Ovary (tissue), 9 donors: ENCODE data around the gene TP73. TPM values are rescaled to one million over a fixed set of nuclear protein-coding genes. Genes with fewer than 3 reads are reported as not detected.

ENCODE experiments used
- DNase-seq, 5 donors: peaks; one replicate each; pipeline ENCODE4 v3.0.0-alpha.2; 2019 to 2020
- H3K27ac ChIP-seq, 2 donors: fragments of 200-600 bp; one replicate each; pipeline versions ENCODE4 v1.5.1 to v1.8.0; 2019 to 2022
- H3K27me3 ChIP-seq: fragments of 200-600 bp; one replicate; pipeline ENCODE4 v1.8.0; 2022
- H3K36me3 ChIP-seq: fragments of 200-600 bp; sonication (generic); one replicate; pipeline ENCODE4 v1.5.1; 2019
- H3K4me1 ChIP-seq: one replicate; pipeline ENCODE4 v1.8.1; 2013; ENCODE audit warnings: mild to moderate bottlenecking, moderate library complexity; ENCODE audit not compliant: insufficient read depth
- H3K4me3 ChIP-seq: fragments of 200-600 bp; sonication (generic); one replicate; pipeline ENCODE4 v1.5.1; 2017
- H3K9me3 ChIP-seq, 2 donors: fragments of 200-600 bp in 1 of 2; sonication (generic) in 1 of 2; one replicate each; pipeline versions ENCODE4 v1.5.1 to v1.8.1; 2013 to 2019; ENCODE audit warnings: mild to moderate bottlenecking in 1 of 2, moderate library complexity in 1 of 2
- EP300 ChIP-seq: sonication (generic); formaldehyde crosslinking; IDR thresholded peaks from one replicate; pipeline ENCODE4 v1.6.1; 2017; ENCODE audit warnings: antibody characterized with exemption
- POLR2A ChIP-seq: fragments of 450-650 bp; IDR thresholded peaks from one replicate; pipeline ENCODE4 v1.6.1; 2017; ENCODE audit warnings: antibody characterized with exemption, mild to moderate bottlenecking, moderate library complexity
- WGBS, 3 donors: extraction: QIAGEN DNeasy Blood & Tissue Kit in 1 of 3; methylation state at CpG; one replicate each; pipeline versions ENCODE4 v1.1.5 to v1.1.7; 2013 to 2017; 5-methylcytosine and 5-hydroxymethylcytosine counted together
- intact Hi-C, 4 donors: fragments of 100-400 bp; cut with DNase I; formaldehyde crosslinking; loops; one replicate each; pipeline versions ENCODE4 v1.11.0 to v1.15.1; 2022 to 2023
- polyA plus RNA-seq, 2 donors: library from polyadenylated mRNA; stranded (reverse); fragments of 200-250 nt in 1 of 2; fragments of 350-450 nt in 1 of 2; fragmentation: Illumina TruSeq in 1 of 2; extraction: RNeasy Lipid Tissue Mini Kit (QIAGEN cat#74804) in 1 of 2; gene quantifications; one replicate each; pipeline ENCODE4 v1.2.3, GENCODE V29; 2013 to 2014
- total RNA-seq, 7 donors: library from RNA; depleted of rRNA in 2 of 7; stranded (reverse); fragments of >200 nt in 2 of 7; fragmentation: NEBNext Ultra II Directional in 3 of 7; extraction: Animal tissue kit (Norgen Biotek cat#: 25700) in 3 of 7; gene quantifications; one replicate each; pipeline versions ENCODE4 v1.1.0 to v1.2.4, GENCODE V29; 2016 to 2023
- TF ChIP-seq, protein P1 (sequence below), 3 donors: fragments of 450-650 bp in 2 of 3; fragments of 200-600 bp in 1 of 3; IDR thresholded peaks; one replicate each; pipeline versions ENCODE4 v1.5.1 to v1.8.0; 2016 to 2022; ENCODE audit warnings: antibody characterized with exemption in 3 of 3, mild to moderate bottlenecking in 1 of 3
- donor health status: DM: no; HTN: no; CAD: no; lungs with moderate emphysema.
- donor health status: DM: no; HTN: no; CAD: no.
- donor health status: Bipolar disorder and iron deficiency.
- donor health status: DM: yes; HTN: yes; CAD: no.
- donor health status: DM: no; HTN: no; CAD: no.
- donor health status: DM: yes; HTN: yes; CAD: no.

TP73 gene
- total and polyA plus RNA-seq, 9 donors, result 0.03 to 7.5 (median 0.42) TPM

DNA sequence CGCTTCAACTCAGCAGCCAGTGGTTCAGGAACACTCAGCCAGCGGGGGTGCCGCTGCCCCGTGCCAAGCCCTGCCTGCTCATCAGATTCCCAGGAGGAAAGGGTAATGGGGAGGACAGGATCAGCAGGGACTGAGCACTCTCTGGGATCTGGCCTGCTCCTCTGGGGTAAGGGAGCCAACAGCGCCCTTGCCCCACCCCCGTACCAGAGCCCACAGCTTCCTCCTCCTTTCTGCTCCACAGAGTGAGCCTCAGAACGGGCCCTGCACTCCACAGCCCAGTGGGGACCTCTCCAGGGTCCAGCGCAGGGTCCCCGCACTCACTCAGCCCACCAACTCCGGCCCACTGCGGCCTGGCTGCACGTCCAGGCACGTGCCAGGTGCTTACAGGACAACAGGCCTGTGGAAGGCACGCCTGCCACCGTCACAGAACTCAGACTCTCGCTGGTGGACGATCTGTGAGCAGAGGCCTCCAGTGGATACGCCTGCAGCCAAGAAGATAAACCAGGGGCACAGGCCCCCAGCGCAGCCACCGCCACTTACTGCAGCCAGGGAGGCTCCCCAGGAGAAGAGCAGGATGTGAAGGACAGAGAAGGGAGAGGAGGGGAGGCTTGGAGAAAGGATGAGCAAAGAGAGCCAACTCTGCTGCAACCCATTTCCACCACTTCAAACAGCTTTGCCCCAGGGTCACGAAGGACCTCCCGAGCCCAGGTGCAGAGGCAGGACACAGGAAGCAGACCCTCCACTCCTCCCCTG, 43.1 kb upstream of the TP73 start:
- no peak overlapping the region for H3K4me3 ChIP-seq
- no peak for DNase-seq
- peaks cover 6% of the 10 kb centered on the region for H3K4me1 ChIP-seq
- intact Hi-C loops, result no loop called here
- no peaks in the 10 kb centered on the region for H3K36me3 ChIP-seq
- H3K9me3 ChIP-seq, result no peaks in the 10 kb centered on the region
- H3K27me3 ChIP-seq, result no peaks in the 10 kb centered on the region
- no peak overlapping the region for H3K27ac ChIP-seq
- WGBS, 3 donors, result 81 to 83% (median 83%) methylated on average over 22 of the region's 22 CpGs
- TF ChIP-seq EP300 (no peak), POLR2A (no peak)
- TF ChIP-seq, protein P1, sequence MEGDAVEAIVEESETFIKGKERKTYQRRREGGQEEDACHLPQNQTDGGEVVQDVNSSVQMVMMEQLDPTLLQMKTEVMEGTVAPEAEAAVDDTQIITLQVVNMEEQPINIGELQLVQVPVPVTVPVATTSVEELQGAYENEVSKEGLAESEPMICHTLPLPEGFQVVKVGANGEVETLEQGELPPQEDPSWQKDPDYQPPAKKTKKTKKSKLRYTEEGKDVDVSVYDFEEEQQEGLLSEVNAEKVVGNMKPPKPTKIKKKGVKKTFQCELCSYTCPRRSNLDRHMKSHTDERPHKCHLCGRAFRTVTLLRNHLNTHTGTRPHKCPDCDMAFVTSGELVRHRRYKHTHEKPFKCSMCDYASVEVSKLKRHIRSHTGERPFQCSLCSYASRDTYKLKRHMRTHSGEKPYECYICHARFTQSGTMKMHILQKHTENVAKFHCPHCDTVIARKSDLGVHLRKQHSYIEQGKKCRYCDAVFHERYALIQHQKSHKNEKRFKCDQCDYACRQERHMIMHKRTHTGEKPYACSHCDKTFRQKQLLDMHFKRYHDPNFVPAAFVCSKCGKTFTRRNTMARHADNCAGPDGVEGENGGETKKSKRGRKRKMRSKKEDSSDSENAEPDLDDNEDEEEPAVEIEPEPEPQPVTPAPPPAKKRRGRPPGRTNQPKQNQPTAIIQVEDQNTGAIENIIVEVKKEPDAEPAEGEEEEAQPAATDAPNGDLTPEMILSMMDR (IDR thresholded peaks at IDR 0.05), result no peak

DNA sequence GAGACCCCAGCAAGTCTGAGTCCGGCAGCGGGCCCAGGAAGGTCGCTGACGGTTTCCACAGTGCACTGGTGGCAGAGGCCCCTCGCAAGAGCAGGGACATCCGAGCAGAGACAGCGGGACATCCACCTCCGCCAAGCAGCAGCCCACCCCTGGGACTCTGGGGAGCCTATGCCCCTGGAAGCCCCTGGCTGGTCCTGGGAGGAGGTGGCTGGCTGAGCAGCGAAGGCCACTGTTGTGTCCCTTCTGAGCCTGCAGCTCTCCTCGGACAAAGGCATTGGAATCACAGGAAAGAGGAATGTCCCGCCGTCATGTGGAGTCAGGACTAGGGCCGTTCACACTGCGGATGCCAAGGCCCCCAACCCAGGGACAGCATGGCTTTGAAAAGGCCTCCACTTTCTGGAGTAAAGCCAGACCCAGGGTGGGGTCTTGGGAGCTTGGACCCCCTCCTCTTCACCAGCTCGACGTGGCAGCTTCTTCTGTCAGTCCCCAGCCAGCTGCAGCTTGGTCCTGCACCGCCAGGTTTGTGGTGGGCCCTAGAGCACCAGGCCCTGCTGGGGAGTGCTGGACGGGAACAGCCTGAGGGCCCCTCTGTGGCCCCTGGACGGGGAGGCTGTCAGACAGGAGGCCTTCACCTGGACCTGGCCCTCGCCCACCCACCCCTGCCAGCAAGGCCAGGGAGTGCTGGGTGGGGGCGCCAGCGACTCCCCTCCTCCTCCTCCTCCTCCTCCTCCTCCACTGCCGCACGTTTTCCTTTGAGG, 42.4 kb upstream of the TP73 start:
- Histone ChIP-seq H3K9me3 (no peaks in the 10 kb centered on the region), H3K4me3 (no peak overlapping the region), H3K36me3 (no peaks in the 10 kb centered on the region), H3K4me1 (peaks cover 6% of the 10 kb centered on the region), H3K27ac (no peak overlapping the region), H3K27me3 (no peaks in the 10 kb centered on the region)
- no peak for DNase-seq
- no peak for TF ChIP-seq EP300
- no peak for TF ChIP-seq POLR2A
- 48 to 67% (median 60%) methylated on average over 14 to 24 of the region's 24 CpGs for WGBS, 3 donors
- intact Hi-C loops, result no loop called here

DNA sequence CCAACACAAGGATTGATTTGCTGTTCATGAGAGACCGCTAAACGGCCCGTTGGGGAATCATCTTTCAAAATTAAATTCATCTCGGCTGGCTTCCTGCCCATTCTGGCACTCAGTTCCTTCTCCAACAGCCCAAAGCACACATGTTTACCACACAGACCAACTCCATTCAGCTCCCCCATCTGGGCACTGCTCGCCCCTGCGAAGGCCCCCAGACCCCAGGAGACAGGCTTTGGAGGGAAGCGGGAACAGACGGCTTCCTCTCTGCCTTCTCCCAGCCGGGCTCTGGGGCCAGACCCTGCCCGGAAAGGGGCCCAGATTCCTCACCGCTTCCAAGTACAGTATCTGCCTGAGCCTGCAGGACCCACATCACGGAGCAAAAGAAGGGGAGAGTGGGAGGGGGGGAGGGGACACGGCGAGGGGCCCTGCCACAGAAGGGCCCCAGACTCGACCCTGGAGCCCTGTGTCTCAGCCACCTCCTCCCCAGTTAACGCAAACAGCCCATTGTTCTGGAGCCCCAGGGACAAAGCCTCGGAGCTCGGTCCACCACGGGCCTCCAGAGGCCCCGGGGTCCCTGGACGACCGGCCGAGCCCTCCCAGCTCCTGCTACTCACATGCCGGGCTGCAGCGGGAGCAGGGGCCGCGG, 41.7 kb upstream of the TP73 start:
- no peaks in the 10 kb centered on the region for H3K27me3 ChIP-seq
- H3K36me3 ChIP-seq, result no peaks in the 10 kb centered on the region
- H3K9me3 ChIP-seq, result no peaks in the 10 kb centered on the region
- H3K4me1 ChIP-seq, result peaks cover 6% of the 10 kb centered on the region
- no peak overlapping the region for H3K27ac ChIP-seq
- H3K4me3 ChIP-seq, result peak overlapping the region; percentile 37
- intact Hi-C loops, result no loop called here
- TF ChIP-seq EP300 (no peak), POLR2A (no peak)
- TF ChIP-seq, protein P1 (IDR thresholded peaks at IDR 0.05), result no peak
- DNase-seq, result peak in 3 of 5 donors; percentile 41 to 44 (median 44)
- WGBS, 3 donors, result 3 to 4% (median 3%) methylated on average over 26 to 27 of the region's 27 CpGs

DNA sequence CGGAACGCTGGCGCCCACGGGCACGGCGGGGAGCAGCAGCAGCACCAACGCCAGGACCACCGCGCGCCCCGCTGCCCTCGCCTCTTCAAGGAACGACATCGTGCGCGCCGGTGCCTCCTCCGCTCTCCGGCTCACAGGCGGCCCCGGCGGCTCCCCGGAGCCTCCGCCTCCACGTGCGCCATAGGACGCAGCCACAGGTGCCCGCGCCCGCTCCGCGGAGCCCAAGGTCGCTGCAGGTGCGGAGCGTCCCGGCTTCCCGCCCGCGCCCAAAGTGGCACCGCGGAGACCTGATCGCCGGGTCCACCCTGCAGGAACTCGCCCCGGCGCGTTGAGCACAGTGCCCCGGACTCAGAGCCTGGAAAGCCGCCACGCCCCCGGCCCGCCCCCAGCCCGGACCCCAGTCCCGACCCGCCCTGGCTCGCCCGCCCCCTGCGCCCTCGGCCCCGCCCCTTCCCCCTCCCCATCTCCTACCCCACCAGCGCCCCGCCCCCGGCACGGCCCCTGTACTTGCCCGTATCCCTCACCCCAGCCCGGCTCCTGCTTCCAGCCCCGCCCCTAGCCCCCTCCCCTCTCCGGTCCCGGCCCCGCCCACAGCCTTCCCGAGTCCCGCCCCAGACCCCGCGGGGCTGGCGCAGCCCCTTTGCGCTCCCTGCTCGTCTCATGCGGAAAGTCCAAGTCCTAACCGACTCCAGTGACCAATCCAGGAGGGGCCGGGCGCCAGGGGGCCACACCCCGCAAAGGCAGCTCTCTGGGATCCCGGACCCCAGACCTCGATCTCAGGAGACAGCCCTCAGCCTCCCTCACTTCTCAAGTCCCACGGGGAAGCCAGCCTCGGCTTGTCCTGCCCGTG, 40.9 kb upstream of the TP73 start, which contains the start of gene MEGF6:
TSS of gene MEGF6 (minus strand) at position 339 of the 850 bp plus-strand sequence. CDS start at position 99, 240 bp downstream.
- peaks cover 6% of the 10 kb centered on the region for H3K4me1 ChIP-seq
- WGBS, 3 donors, result 0 to 1% (median 1%) methylated on average over 25 to 85 of the region's 87 CpGs
- intact Hi-C loops, result no loop called here
- no peaks in the 10 kb centered on the region for H3K9me3 ChIP-seq
- peak within 1 kb of the TSS; percentile 37 for H3K4me3 ChIP-seq
- DNase-seq, result peak; percentile 77 to 86 (median 80)
- no peak for TF ChIP-seq POLR2A
- TF ChIP-seq EP300, result no peak
- TF ChIP-seq, protein P1 (IDR thresholded peaks at IDR 0.05), result no peak
- no peak within 1 kb of the TSS for H3K27ac ChIP-seq
- H3K36me3 ChIP-seq, result no peaks in the 10 kb centered on the region
- no peaks in the 10 kb centered on the region for H3K27me3 ChIP-seq
